Fibroblast of the conjunctiva (primary cell): ENCODE results near the gene MORF4L1.
"Not testable (repeated sequence)": the region's sequence is repeated elsewhere in the genome, so short reads cannot be mapped to it uniquely, and the experiment has no call there.

Experiments used
- DNase-seq: peaks from one replicate; pipeline ENCODE4 v3.0.0-alpha.2; 2010; ENCODE audit warnings: low read depth

The MORF4L1 gene

GRCh38 chr15:78872155-78872971, at the start of gene MORF4L1:
Gene MORF4L1 (plus strand): TSS chr15:78872890. CDS start chr15:78873018, 128 bp downstream.
- peak; percentile 96 for DNase-seq

- no peak for DNase-seq
Observed at GRCh38 chr15:78828920-78829319, 43.8 kb upstream of the MORF4L1 start.

GRCh38 chr15:78830514-78831228, 42.0 kb upstream of the MORF4L1 start:
- DNase-seq: no peak

- no peak for DNase-seq
Observed at GRCh38 chr15:78831229-78832207, 41.2 kb upstream of the MORF4L1 start.

GRCh38 chr15:78836333-78836732, 36.4 kb upstream of the MORF4L1 start:
- DNase-seq: no peak

GRCh38 chr15:78837131-78837530, 35.6 kb upstream of the MORF4L1 start:
- DNase-seq: no peak

GRCh38 chr15:78837543-78837942, 35.1 kb upstream of the MORF4L1 start:
- no peak for DNase-seq

- peak; percentile 8 for DNase-seq
Observed at GRCh38 chr15:78838489-78838888, 34.2 kb upstream of the MORF4L1 start.

- DNase-seq: not testable (repeated sequence)
Observed at GRCh38 chr15:78839151-78839550, 33.5 kb upstream of the MORF4L1 start.

GRCh38 chr15:78840661-78841375, 31.9 kb upstream of the MORF4L1 start:
- peak; percentile 8 for DNase-seq

GRCh38 chr15:78841376-78841706, 31.3 kb upstream of the MORF4L1 start:
- DNase-seq: no peak

GRCh38 chr15:78841891-78842290, 30.8 kb upstream of the MORF4L1 start:
- no peak for DNase-seq

- no peak for DNase-seq
Observed at GRCh38 chr15:78842519-78842918, 30.2 kb upstream of the MORF4L1 start.

GRCh38 chr15:78846906-78847305, 25.8 kb upstream of the MORF4L1 start:
- not testable (repeated sequence) for DNase-seq

GRCh38 chr15:78847387-78847906, 25.2 kb upstream of the MORF4L1 start:
- DNase-seq: not testable (repeated sequence)

GRCh38 chr15:78850352-78850751, 22.3 kb upstream of the MORF4L1 start:
- DNase-seq: no peak

GRCh38 chr15:78850941-78851755, 21.5 kb upstream of the MORF4L1 start:
- DNase-seq: no peak

GRCh38 chr15:78853500-78853899, 19.2 kb upstream of the MORF4L1 start:
- no peak for DNase-seq

- no peak for DNase-seq
Observed at GRCh38 chr15:78854833-78855372, 17.8 kb upstream of the MORF4L1 start.

- DNase-seq: peak; percentile 49
Observed at GRCh38 chr15:78855746-78856145, 16.9 kb upstream of the MORF4L1 start.
